GM23338 (cell line): ENCODE measurements around the gene GAD1. TPM values are rescaled to one million over a fixed set of nuclear protein-coding genes. Genes with fewer than 3 reads are reported as not detected.

Experiments
- ATAC-seq: fragments of 200-7000 bp; cut with Tn5 transposase; 3 replicates; pipeline ENCODE4 v1.9.1; 2020
- DNase-seq: peaks from one replicate; pipeline ENCODE4 v3.0.0-alpha.2; 2015; ENCODE audit warnings: low spot score
- H2AFZ ChIP-seq: fragments of 200-600 bp; sonication (generic); 2 replicates; pipeline ENCODE4 v1.8.0; 2016; ENCODE audit warnings: antibody characterized with exemption, mild to moderate bottlenecking, moderate library complexity
- H3F3A ChIP-seq: fragments of 200-600 bp; sonication (generic); replicated peaks from 2 replicates; pipeline ENCODE4 v1.8.0; 2017; ENCODE audit warnings: antibody characterized with exemption, mixed run types, low read depth
- H3K27ac ChIP-seq: fragments of 200-600 bp; sonication (generic); 2 replicates; pipeline ENCODE4 v1.6.1; 2016; ENCODE audit warnings: low read depth
- H3K27me3 ChIP-seq: fragments of 200-600 bp; sonication (generic); 2 replicates; pipeline ENCODE4 v1.8.0; 2016; ENCODE audit warnings: mild to moderate bottlenecking, mixed run types, moderate library complexity; ENCODE audit not compliant: insufficient read depth
- H3K36me3 ChIP-seq: fragments of 200-600 bp; sonication (generic); 2 replicates; pipeline ENCODE4 v1.8.0; 2016; ENCODE audit warnings: mild to moderate bottlenecking; ENCODE audit not compliant: insufficient read depth
- H3K4me1 ChIP-seq: fragments of 200-600 bp; sonication (generic); 2 replicates; pipeline ENCODE4 v1.8.0; 2016; ENCODE audit warnings: mild to moderate bottlenecking, moderate library complexity; ENCODE audit not compliant: insufficient read depth
- H3K4me2 ChIP-seq: fragments of 200-600 bp; sonication (generic); 2 replicates; pipeline ENCODE4 v1.7.1; 2017; ENCODE audit warnings: mixed run types
- H3K4me3 ChIP-seq: fragments of 200-600 bp; sonication (generic); 2 replicates; pipeline ENCODE4 v1.6.1; 2016; ENCODE audit warnings: mixed run types
- H3K79me2 ChIP-seq: fragments of 200-600 bp; sonication (generic); replicated peaks from 2 replicates; pipeline ENCODE4 v1.8.0; 2017; ENCODE audit warnings: mild to moderate bottlenecking; ENCODE audit not compliant: insufficient read depth
- H3K9me2 ChIP-seq: fragments of 200-600 bp; sonication (generic); 2 replicates; pipeline ENCODE4 v1.8.0; 2017; ENCODE audit not compliant: insufficient read depth
- H4K20me1 ChIP-seq: fragments of 200-600 bp; sonication (generic); replicated peaks from 2 replicates; pipeline ENCODE4 v1.8.0; 2017; ENCODE audit warnings: mild to moderate bottlenecking; ENCODE audit not compliant: insufficient read depth
- H3K27ac Mint-ChIP-seq: 2 replicates; pipeline ENCODE4 v1.8.0; 2020; ENCODE audit warnings: inconsistent platforms, mild to moderate bottlenecking, moderate library complexity, mixed read lengths
- H3K27me3 Mint-ChIP-seq: 3 replicates; pipeline ENCODE4 v1.8.0; 2022; ENCODE audit warnings: low read depth, mild to moderate bottlenecking, moderate library complexity, mixed read lengths, inconsistent platforms; ENCODE audit not compliant: insufficient read depth, poor library complexity
- H3K36me3 Mint-ChIP-seq: 3 replicates; pipeline ENCODE4 v1.8.0; 2021; ENCODE audit warnings: low read depth, mild to moderate bottlenecking, inconsistent platforms, moderate library complexity, mixed read lengths
- H3K4me1 Mint-ChIP-seq: 3 replicates; pipeline ENCODE4 v1.8.0; 2020; ENCODE audit warnings: mild to moderate bottlenecking, inconsistent platforms, mixed read lengths
- H3K4me3 Mint-ChIP-seq: 3 replicates; pipeline ENCODE4 v1.8.0; 2021; ENCODE audit warnings: moderate library complexity, mild to moderate bottlenecking, inconsistent platforms, mixed read lengths
- H3K9me3 Mint-ChIP-seq: 3 replicates; pipeline ENCODE4 v1.8.0; 2020; ENCODE audit warnings: moderate library complexity, mild to moderate bottlenecking, inconsistent platforms, mixed read lengths
- EZH2 ChIP-seq: fragments of 200-600 bp; sonication (generic); IDR thresholded peaks from one replicate; pipeline ENCODE4 v1.8.0; 2017; ENCODE audit warnings: antibody characterized with exemption, mild to moderate bottlenecking, low read depth; ENCODE audit not compliant: unreplicated experiment
- EZH2phosphoT487 ChIP-seq: fragments of 200-600 bp; sonication (generic); IDR thresholded peaks from one replicate; pipeline ENCODE4 v1.8.1; 2018; ENCODE audit warnings: antibody characterized with exemption; ENCODE audit not compliant: unreplicated experiment
- REST ChIP-seq: IDR thresholded peaks from one replicate; pipeline ENCODE4 v1.6.1; 2018; ENCODE audit warnings: antibody characterized with exemption; ENCODE audit not compliant: unreplicated experiment
- STAT1 ChIP-seq: IDR thresholded peaks from one replicate; pipeline ENCODE4 v1.6.1; 2016; ENCODE audit warnings: antibody characterized with exemption; ENCODE audit not compliant: unreplicated experiment
- ZNF114 ChIP-seq: fragments of 250-450 bp; sonication (Bioruptor Pico); IDR thresholded peaks from 2 replicates; pipeline ENCODE4 v1.5.0; 2020; ENCODE audit warnings: mild to moderate bottlenecking, moderate library complexity
- ZNF462 ChIP-seq: fragments of 250-450 bp; sonication (Bioruptor Pico); IDR thresholded peaks from 2 replicates; pipeline ENCODE4 v1.5.0; 2020; ENCODE audit warnings: mild to moderate bottlenecking, moderate library complexity
- polyA plus RNA-seq: library from polyadenylated mRNA; unstranded; fragments of >200 nt; fragmentation: Nextera tagmentation; extraction: Ambion mirVana; gene quantifications from 2 replicates; pipeline ENCODE4 v1.2.1, GENCODE V29; 2016
- total RNA-seq: library from RNA; depleted of rRNA; stranded (reverse); fragments of >200 nt; shearing (Covaris generic); gene quantifications from 2 replicates; pipeline ENCODE4 v1.2.3, GENCODE V29; 2014

Gene GAD1
- total and polyA plus RNA-seq, 2 experiments from 2014 or later: 0.17 to 0.34 TPM

- ATAC-seq: no peak
- TF ChIP-seq STAT1 (no peak), ZNF114 (no peak), EZH2phosphoT487 (no peak)
- Mint-ChIP-seq H3K27ac (no peak overlapping the region), H3K36me3 (no peaks in the 10 kb centered on the region; the same call in 1 of the 3 replicates), H3K27me3 (peaks cover 34% of the 10 kb centered on the region), H3K4me3 (no peak overlapping the region), H3K9me3 (no peaks in the 10 kb centered on the region), H3K4me1 (no peaks in the 10 kb centered on the region)
- Histone ChIP-seq H2AFZ (no peak overlapping the region), H3K27me3 (peaks cover 27% of the 10 kb centered on the region), H3K4me2 (no peak overlapping the region), H3K9me2 (0 out of 2 replicates have a peak, but pooled peaks cover 3% of the 10 kb centered on the region), H3F3A (no peaks in the 10 kb centered on the region), H4K20me1 (no peaks in the 10 kb centered on the region), H3K36me3 (no peaks in the 10 kb centered on the region), H3K4me3 (no peak overlapping the region), H3K4me1 (no peaks in the 10 kb centered on the region), H3K27ac (no peak overlapping the region), H3K79me2 (no peaks in the 10 kb centered on the region)
- no peak for DNase-seq
Measured at GRCh38 chr2:170830166-170830565, 13.5 kb downstream of the GAD1 start.

- TF ChIP-seq ZNF462 (no peak), EZH2 (no peak), REST (no peak)
- Histone ChIP-seq H3K79me2 (no peaks in the 10 kb centered on the region), H3K4me3 (no peak overlapping the region), H3K27ac (no peak overlapping the region), H3F3A (no peaks in the 10 kb centered on the region), H3K4me1 (no peaks in the 10 kb centered on the region), H4K20me1 (no peaks in the 10 kb centered on the region), H3K9me2 (0 out of 2 replicates have a peak, but pooled peaks cover 3% of the 10 kb centered on the region), H3K27me3 (peaks cover 18% of the 10 kb centered on the region), H3K4me2 (no peak overlapping the region), H3K36me3 (no peaks in the 10 kb centered on the region), H2AFZ (no peak overlapping the region)
- H3K4me3 Mint-ChIP-seq: no peak overlapping the region
- no peaks in the 10 kb centered on the region for H3K9me3 Mint-ChIP-seq
- DNase-seq (no peak), ATAC-seq (no peak)
- H3K4me1 Mint-ChIP-seq: no peaks in the 10 kb centered on the region
- H3K27ac Mint-ChIP-seq: no peak overlapping the region
- H3K27me3 Mint-ChIP-seq: peaks cover 26% of the 10 kb centered on the region
- no peaks in the 10 kb centered on the region; the same call in 1 of the 3 replicates for H3K36me3 Mint-ChIP-seq
Measured at GRCh38 chr2:170831115-170831514, 14.4 kb downstream of the GAD1 start.
